OCI-M2 (cell line): ENCODE results near the gene SNRPA1.

Experiments
- DNase-seq: peaks from one replicate; lab custom pipeline; 2025; ENCODE audit not compliant: unreplicated experiment; lab: John Stamatoyannopoulos, UW

Gene SNRPA1

DNA sequence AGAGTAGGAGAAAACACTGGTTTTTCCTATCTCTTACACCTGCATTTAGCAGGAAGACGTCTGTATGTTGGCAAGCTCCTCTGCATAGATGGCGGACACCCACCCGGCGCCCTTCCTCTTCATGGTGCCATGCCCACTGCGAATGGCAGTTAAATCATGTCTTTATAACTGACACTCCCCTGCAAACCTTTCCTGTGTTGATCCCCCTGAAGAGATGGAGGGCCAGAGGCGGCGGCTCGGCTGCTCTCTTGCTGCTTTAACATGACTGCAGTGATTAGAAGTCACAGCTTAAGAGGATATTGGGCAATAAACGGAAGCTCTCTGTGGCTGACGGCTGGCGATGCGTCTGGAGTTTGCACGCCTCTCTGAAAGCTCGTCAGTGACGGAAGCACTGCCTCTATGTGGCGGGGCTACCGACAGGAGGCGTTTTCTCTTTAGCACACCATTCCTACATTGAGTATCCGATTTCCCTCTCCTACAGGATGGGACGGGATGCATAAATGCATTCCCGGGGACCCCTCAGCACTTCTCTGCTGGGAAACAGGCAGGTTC, 25.5 kb upstream of the SNRPA1 start:
- no peak for DNase-seq

GRCh38 chr15:101318839-101319238, 23.8 kb upstream of the SNRPA1 start:
- no peak for DNase-seq

- no peak for DNase-seq
Observed at GRCh38 chr15:101318147-101318819, 23.2 kb upstream of the SNRPA1 start.

- DNase-seq = no peak
Observed at GRCh38 chr15:101317336-101317872, 22.4 kb upstream of the SNRPA1 start.

DNA sequence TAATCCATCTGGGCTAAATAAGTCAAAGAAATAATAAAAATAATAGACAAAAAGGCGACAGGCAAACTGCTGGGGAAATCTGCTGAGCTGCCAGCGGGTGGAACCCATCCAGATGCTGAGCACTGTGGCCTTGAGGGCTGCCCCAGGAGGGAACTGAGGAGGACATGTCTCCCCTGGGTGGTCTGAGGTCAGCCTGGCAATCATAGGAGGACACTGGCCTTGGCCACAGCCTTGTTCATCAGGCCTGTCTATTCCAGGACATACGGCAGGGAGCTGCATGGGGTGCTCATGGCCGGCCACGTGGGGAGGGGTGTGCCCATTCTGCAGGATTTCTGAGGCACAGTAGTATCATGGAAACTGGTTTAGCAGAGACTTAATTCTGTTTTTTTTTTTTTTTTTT, 21.5 kb upstream of the SNRPA1 start:
- no peak for DNase-seq

DNA sequence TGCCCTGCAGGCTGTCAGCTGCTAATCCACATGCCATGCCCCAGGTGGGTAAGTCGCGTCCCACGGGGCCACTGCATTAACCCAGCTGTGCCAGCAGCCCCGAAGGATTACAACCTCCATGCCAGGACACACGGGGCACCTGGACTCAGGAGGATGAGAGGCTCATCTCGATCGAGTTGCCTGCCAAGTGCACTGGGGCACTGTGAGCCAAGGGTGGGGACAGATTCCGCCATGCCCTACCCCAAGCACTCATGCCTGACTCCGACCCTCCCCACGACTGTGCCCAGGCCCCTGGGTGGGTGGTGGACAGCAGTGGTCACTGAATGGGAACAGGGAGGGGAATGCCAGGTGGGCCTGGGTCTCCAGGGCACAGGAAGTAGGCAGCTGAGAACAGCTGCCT, 20.7 kb upstream of the SNRPA1 start:
- DNase-seq = no peak

GRCh38 chr15:101314336-101315125, 19.5 kb upstream of the SNRPA1 start:
- no peak for DNase-seq

DNA sequence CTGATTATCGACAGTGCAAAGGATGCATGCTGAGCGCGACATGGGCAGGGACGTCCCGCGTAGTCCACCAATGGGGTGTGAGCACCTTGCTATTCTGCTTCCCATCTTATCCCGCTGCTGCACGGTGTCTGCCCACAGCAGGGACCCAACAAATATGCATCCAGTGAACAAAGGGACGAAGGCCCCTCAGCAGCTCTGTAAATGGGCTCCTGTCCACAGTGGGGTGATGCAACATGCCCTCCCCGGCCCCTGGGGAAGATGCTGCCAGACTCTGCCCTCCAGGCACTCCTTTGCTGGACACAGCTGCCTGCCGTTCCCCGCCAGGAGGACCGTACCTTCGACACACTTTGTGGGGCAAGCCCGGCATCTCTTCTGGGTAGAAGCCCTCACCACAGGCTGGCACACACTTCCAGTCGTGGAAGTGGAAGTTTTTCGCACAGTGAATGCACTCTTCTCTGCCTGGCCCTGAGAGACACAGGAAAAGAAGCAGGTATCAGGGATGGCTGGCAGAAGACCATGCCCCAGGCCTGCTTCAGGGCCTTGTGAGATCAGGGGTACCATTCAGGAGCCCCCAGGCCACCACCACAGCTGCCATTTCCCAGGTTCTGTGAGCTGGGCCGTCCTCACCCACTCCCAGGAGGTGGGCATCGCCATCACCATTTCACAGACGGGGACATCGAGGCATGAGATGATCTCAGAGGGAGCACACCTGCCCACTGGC, 18.2 kb upstream of the SNRPA1 start:
- DNase-seq = no peak

DNA sequence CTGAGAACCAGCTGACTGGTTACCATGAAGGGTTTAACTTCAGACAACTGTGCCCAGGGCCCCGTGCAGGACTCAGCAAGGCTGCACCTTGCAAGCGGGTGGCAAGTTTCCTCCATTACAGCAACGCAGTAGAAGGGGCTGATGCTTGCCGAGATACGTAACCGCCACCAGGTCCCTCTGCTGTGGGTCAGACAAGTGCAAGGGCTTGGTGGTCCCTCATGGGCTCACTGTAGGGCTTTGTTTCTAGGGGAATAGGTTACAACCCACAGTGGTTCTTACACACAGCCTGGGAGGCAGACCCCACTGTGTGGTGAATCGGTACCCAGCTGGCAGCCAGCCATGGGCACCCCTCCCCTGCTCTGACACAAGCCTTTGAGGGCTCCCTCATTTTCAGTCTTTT, 15.5 kb upstream of the SNRPA1 start:
- DNase-seq = no peak

- no peak for DNase-seq
Observed at GRCh38 chr15:101310161-101310480, 15.1 kb upstream of the SNRPA1 start.

DNA sequence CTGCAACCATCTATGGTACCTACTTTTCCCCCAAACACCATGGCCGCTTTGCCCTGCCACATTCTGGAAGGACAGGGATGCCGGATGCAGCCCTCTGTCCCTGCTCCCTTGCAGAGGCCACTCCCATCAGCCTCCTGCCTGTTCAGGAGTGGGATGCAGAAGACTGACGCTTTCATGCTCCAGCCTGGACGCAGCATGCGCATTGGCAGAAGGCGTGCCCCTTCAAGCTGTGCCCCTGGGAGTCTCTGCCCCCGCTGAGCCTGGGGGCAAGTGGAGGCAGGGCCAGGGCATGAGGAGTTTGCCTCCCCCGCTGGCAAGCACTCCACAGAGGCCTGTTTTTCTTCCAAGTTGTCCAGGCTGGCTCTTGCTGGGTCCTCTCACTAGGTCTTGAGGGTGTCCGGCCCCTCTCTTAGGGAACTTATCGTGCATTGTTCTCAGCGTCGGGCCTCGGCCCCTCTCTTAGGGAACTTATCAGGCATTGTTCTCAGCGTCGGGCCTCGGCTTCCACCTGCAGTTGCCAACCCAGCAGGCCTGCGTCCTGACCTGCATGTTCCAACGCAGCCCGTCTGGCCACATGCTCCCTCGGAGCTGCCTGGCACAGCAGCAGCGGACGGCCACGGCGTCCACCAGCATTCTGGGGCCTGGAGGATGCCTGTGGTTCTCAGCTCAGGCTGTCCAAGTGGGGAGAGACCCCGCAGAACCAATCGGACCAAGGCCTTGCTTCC, 14.6 kb upstream of the SNRPA1 start:
- no peak for DNase-seq

DNA sequence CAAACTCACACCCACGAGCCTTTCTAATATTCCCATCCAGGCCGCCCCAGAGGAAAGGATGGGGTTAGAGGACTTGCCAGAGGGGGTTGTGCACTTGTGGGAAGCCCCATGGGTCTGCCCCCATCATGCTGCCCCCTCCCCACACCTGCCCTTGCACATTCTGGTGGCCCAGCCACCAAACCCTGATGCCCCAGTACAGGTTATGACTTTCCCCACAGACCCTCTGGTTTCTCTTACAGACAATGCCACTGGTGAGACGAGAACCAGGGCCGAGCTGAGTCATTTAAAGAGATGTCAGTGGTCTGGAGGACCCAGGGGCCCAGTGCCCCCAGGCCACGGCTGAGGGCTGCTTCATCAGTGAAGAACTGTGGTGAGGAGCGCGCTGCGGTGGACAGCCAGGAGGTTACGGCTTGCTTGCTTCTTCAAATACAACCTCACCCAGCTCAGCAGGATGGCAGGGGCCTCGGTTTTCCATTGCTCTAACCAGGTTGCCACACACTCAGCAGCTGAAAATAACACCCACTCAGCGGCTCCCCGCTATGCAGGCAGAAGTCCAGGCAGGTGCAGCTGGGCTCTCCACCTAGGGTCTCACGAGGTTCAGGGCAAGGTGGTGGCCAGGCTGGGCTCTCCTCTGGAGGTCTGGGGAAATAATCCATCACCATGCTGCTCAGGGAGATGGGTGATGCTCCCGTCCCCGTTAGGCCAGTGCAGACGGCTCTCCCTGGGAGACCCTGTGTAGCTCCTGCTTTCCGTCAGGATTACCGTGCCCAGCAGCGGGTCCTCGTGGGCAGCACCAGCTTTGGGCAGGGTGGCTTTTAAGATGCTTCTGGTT, 13.8 kb upstream of the SNRPA1 start:
- no peak for DNase-seq

GRCh38 chr15:101307897-101308603, 13.0 kb upstream of the SNRPA1 start:
- no peak for DNase-seq

DNA sequence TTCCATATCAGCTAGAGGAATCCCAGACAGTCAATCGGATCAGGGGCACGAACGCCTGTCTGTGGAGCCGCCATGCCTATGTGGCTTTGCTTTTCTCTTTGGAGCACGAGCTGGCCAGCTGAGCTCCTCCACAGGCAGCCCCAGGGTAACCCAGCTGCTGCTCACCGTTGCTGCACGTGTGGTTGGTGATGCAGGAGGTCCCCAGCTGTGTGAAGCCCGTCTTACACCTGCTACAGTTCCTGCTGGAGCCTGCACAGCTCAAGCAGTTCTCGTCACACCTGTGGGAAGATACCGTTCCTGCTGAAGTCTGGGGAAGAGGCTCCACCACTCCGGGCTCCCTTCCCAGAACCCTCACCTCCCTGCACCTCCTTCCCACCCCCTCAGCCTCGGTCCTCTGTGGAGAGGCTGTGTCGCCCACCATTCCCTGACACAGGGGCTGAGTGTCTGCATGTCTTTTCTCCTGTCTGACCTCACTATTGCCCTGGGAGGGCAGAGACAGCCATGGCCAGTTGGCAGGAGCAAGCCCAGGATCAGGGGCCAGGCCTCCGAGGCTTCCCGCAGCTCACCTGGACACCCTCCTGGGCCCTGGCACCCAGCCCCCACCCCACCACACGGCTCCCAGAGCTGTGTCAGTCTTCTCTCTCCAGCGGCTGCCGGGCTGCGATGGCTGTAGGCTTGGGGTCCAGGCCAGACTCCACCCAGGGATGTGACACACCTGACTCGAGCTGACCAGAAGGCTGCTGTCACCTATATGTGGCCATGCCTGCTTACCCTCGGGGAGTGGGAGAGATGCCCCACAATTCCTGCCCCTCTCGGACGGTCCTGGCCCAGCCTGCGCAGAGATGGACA, 12.2 kb upstream of the SNRPA1 start:
- no peak for DNase-seq

DNA sequence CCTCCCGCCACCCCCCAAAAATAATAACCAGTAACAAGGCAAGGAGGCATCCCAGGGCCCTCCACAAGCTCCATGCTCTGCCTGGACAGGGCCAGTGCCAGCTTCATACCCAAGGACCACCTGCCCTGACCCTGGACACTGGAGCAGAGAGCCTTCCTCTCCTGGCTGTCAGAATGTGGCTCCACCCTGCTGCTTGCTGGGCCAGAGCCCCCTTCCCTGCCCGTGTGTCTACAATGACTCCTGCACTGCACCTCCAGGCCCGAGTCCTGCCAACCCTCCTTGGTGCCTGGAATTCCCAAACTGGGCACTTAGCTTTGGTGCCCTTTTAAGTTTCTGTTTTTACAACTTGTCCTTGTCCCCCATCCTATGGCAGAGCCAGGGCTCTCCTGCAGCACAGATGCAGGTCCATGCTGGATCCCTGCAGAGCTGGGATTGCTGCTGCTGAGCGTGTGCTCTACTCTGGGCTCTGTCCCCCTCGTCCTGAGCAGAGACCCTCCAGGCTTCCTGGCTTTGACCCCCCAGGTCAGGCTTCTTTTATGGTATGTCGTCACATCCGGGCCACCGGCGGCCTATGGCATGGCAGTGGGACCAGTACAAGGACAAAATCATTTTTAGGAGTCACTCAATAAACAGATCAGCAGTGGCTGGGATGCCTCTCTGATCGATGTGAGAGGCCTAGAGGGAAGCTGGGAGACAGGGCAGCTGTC, 11.4 kb upstream of the SNRPA1 start:
- DNase-seq = no peak

- DNase-seq = no peak
Observed at GRCh38 chr15:101305820-101306255, 10.8 kb upstream of the SNRPA1 start.

GRCh38 chr15:101303408-101303807, 8.4 kb upstream of the SNRPA1 start:
- no peak for DNase-seq
